COLO668 (cell line): Measurements from ENCODE around the gene SIDT2.
A peak's percentile ranks its signal among the peaks of the same experiment; 100 is the strongest.

Source experiments
- DNase-seq: peaks from one replicate; lab custom pipeline; 2025; ENCODE audit not compliant: unreplicated experiment; lab: John Stamatoyannopoulos, UW

SIDT2 gene

DNA sequence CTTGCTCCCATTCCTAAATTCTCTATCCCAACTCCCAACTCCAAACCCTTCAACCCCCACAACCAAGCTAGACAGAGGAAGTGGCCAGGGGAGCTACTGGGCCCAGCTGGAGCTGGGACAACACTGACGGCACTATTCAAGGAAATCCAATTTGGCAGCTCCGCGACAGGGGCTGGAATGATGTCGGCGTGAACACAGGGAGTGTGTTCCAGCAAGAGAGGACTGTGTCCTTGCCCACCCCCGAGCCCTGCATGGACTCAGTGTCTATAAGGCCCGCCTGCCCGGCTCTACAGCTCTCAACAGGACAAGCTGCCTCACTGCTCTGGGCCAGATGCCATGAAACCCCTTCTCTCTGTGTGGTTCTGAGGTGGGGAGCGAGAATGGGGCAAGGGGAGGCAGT is 42.0 kb downstream of the SIDT2 start:
- no peak for DNase-seq

DNA sequence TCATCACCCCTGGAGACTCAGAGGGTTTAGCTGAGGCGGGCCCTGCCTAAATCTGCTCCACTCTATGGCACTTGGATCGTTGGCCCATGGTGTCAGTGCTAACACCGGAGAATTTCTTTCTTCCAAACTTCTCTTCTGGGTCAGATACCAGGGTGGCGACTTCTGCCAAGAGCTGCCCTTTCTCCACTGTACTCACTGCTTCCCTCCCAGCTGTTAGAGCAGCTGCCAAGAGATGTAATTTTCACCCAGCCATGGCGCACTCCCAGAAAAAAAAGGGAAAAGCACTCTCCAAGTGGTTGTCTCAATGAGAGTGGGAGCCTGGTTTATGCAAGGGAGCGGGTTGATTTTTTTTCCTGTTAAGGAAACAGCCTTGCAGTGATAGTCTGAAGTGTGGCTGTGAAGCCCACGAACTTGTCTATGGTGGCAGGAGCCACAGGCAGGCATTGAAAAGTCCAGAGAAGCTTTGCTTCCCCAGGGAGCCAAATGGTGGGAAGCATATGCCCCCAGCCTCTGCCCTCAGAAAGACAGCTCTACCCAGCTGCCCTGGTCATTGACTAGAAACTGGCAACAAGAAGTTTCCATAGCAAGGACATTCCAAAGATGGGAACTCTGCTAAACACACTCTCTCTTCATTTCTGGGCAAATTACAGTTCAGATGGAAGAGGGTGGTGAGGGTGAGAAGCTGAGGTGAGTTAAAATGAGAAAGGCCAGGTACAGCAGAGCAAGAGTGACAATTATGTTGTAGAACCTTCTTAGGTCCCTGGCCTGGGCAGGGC is 42.6 kb downstream of the SIDT2 start:
- no peak for DNase-seq

DNA sequence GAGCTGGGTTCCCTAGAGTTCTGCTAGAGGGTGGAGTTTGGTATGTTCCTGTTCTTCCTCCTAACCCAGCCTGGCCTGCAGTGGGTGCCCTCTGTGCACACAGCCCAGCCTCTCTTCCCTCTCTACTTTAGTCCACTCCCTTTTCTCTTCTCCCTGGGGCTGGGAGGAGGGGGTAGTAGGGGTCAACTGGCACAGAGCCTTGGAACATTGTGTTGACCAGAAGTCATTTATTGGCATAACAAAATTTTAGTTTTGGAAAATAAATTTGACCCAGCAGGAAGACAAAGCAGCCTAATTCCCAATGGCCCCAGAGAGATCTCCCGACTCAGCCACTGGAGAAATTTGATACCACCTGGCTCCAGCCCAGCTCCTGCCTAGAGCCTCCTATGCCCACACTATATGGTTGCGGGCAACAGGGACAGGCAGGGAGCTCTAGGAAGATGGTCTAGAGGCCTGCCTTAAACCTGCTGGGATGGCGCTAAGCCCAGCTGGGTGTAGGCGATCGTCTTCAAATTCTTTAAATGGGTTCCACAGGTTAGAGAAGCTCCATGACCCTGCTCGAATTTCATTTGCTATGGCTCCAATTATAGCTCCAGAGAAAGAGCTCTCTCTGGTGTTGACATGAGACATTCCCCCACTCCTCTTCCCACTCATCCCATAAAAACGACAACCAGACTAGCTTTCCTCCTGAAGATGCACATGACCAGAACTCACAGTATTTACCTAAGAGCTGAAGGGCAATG is 43.4 kb downstream of the SIDT2 start:
- DNase-seq: peak; percentile 54

DNA sequence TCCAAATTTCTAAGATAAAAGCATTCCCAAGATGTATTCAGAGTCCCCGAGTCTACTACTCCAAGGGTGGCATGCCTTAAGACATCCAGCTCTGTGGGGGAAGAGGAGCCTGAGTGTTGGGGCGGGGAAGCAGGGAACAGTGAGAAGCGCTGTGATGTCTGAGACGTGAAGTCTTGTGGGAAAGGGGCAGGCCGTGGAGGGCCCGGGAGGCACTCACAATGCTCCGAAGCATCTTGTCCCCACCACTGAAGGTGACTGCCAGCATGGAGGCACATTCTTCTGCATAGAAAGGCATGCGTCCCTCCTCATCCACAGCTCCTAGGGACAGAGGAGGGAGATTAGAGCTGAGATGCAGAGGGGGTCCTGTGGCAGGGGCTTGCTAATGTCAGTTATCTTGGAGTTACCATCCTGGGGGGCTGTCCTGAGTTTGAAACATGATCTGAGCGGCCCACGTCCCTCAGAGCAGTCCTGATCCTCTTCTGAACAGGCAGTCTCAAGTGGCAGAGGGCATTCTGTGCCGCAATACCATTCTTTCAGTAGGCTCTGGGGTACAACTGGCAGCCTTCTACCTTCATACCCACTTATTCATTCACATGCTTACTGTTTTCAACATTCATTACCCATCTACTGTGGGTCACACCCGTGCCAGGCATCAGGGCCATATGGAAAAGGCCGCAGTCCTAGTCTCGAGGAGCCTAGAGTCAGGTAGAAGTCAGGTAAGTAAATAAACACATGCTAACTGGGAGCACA is 44.6 kb downstream of the SIDT2 start:
- no peak for DNase-seq

DNA sequence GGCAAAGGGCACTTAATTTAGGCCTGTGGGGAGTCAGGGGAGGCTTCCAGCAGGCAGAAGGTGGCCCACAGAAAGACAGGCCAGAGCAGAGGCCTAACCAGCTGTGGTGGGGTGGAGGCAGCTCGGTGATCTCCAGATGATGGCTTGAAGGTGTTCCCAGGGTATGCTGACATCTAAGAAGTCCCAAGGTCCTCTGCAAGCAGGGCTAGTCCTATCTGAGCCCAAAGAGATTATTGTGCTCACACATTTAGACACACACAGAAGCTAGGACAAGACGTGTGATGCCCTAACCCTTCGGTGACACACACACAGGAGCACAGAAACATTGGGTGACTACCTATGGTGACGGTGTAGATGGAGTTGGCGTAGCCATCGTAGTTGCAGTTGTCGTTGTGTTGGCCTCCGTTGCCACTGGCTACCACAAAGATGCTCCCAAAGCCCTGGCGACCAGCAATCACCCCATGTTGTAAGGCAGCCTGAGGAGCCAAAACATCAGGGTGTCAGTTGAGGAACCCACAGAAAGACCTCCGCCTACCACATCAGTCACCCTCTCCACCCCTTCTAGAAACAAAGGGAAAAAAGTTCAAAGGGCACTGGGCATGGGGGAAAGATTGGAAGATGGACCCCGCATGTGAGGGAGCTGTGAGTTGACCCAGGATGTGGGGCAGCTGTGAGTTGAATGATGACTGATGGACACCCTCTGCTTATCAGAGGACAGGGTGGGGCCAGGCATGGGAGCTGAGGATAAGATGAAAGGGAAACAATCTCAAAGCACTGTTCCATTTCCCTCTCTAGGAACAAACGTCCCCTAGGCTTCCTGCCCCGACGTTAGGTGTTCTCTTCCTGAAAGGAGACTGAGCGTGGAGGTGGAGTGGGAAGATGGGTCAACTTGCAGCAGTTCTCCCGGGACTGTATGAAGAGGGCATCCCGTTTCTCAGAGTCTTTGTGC is 45.5 kb downstream of the SIDT2 start:
- no peak for DNase-seq

DNA sequence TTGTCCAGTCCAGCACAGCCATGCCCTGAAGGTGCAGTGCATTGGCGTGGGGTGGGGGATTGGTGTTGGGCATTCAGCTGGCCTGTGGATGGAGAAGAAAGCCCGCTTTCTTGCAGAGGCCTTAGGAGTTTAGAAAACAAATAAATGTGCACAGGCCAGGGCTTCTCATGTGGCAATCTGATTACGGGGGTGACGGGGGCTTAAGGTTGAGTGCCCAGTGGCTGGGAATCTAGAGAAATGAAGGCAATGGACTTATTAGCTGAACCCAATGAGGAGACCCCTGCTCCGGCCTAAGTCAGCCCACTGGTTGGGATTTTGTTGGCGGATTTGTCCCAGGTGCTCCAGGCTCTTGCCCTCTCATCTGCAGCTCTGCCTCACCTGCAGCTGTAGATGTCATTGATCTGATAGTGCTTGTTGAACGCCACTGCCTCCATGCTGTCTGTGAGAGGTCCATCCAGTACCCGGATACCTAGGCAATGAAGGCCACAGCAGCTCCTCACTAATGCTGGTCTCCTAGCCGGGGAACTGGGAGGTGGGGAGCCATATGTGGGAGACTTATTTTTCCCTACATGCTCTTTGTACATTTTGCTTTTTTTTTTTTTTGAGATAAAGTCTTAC is 47.1 kb downstream of the SIDT2 start:
- no peak for DNase-seq

DNA sequence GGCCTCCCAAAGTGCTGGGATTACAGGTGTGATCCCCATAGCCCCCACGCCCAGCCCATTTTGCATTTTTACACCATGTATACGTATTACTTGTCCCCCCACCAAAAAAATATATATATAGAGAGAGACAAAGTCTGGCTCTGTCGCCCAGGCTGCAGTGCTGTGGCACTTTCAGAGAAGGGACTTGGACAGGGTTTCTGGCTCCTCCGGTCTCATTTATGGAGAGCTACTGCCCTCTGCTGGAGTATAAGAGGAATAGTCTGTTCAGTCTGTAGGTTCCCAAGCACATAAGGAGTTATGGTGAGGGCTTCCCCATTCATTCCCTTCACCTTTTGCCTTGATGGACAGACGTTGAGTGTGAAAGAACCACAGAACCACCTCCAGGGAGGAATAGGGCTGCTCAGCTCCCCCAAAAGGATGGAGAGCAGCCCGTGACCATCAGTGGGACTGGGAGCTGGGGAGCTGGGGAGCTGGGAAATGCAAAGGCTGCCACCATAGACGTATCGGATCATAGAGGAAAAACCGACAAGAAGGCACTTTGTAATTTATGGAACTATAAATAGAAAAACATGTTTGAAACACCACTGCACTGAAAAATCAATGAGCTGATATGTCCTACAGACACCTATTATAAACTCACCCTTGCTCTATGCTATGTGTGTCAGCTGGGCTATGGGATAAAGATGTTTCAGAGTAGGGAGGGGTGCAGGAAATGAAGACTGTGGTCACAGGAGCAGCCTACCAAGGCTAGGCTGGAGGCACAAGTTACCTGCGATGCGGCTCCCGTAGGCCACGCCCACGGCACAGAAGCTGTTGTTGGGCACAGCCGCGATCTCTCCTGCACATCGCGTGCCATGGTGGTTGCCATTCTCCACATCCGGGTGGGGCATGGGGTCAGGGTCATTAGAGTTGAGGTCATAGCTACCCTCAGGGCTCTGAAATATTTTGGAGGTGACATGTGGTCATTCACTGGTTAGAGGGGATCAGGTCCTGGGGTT is 48.1 kb downstream of the SIDT2 start:
- peak; percentile 46 for DNase-seq

DNA sequence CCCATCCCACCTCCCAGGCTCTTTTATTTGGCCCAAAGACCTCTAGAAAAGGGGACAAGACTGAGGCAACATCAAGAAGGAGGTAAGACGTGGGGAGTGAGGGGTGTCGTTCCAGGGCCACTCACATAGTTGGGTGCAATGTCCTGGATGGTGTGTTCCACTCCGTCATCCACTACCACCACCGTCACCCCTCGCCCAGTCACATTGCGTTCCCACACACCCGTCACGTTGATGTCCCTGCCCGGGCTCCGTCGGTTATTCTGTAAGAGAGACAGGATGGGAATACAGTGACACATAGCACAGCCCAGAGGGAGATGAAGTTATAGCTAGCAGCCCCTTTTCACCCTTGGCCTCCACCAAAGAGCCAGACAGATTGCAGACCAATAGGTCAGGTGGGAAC is 49.5 kb downstream of the SIDT2 start:
- DNase-seq: no peak

DNA sequence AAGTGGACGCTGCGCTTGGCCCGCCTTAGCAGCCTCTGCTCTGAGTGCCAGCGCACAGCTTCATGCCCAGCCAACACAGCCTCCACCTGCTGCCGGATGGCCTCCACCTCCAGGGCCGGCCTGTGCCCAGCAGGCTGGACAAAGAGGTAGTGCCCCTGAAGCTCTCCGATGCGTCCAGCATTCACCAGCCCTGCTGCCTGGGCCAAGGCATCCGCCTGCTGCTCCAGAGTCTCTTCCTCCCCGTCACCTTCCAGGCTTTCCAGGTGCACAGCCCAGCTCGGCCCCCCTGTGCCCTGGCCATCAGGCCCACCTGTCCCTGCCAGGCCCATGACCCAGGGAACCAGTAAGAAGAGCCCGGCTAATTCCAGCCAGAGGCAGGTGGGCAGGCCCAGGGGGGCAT is 50.9 kb downstream of the SIDT2 start:
- no peak for DNase-seq

DNA sequence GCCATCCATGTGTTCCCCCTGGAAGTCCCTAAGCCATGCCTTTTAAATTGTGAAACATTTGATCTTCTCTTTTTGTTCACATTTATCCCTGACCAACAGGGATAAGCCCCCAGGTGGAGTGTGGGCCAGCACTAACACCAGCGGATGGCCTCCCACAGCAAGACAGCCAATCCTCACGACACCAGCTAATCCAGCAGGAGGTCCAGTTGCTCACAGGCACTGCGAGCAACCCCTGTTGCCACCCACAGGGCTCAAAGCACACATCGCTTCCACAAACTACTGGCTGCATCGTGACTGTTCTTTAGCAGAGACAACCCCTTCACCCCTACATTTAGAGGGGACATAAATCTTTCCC is 51.4 kb downstream of the SIDT2 start:
- DNase-seq: no peak

DNA sequence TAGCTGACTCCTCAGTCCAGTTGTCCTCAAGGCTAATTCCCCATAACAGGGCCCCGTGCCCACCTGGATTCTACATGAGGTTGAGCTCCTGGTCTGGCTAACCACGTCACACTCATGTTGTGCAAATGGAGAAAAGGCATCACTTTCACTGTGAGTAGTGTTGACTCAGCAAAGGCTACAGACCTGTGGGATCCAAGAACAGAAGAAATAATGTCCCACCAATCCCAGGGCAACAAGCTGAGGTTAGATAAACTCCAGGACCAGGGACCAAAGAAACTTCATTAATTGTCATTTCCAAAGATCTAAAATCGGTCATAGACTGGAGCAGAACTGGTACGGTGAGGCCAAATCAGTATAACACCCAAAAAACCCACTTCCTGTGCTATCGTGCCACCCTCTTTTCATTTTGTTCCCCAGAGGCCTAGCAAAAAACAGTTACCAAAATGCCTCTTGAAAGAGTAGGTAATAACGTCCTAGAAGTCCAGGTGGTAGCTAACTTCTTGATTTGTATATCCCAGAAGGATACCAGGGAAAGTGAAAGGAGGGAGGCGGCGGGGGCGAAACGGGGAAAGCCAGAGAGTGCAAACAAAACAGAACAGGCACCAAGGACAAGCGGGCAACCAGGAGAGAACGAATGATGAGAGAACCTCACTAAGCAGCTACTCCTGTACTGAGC is 51.9 kb downstream of the SIDT2 start:
- no peak for DNase-seq

DNA sequence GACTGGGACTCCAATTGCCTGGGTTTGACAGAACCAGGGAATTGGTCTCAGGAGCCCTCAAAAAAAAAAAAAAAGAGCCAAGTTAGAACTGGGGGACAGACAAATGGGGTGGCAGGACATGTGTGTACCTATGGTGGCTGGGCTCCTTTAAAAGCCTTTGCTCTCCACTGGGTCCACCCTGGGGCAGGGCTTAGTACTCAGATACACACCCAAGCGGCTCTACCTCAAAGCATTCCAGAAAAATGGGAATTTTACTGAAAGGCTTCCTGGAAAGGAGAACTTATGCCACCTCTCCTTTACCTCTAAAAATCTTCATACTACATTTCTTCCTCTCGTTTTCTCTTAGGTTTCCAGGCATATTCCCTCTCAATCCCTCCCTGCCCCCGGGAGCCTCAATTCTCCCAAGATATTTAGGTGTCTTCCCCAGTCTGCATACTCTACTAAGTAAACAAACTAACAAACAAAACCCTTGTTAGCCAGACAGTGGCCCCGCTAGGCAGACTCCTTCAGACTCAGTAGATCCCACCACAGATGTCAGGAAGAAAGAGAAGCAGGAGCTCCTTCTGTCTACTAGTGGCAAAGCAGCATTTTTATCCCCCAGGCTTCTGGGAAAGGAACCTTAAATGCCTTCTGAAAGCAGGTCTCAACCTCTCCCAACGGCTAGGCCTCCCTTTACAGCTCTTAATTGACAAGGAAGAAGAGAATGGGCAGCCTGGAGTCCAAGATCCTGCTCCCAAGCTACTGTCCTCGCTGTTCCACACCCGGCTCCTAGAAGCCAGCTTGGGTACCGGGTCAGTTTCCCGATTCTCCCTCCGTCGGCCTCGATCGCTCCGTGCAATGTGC is 52.7 kb downstream of the SIDT2 start:
- DNase-seq: no peak

DNA sequence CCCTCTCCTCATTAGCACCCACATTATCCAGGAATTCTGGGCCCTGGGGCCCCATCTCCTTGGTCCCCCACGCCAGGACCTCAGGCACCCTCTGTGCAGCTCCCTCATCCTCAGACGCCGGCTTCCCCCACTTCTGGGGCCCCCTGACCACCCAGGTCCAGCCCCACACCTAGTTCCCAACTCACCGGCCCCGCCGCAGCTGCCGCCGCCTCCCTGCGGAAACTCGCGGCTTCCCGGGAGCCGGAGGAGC is 53.2 kb downstream of the SIDT2 start, which contains the start of gene PCSK7:
Gene PCSK7, minus strand, starts transcription at position 232 of the 250 bp plus-strand sequence. CDS start 2,229 bp downstream, outside the sequence.
- no peak for DNase-seq

DNA sequence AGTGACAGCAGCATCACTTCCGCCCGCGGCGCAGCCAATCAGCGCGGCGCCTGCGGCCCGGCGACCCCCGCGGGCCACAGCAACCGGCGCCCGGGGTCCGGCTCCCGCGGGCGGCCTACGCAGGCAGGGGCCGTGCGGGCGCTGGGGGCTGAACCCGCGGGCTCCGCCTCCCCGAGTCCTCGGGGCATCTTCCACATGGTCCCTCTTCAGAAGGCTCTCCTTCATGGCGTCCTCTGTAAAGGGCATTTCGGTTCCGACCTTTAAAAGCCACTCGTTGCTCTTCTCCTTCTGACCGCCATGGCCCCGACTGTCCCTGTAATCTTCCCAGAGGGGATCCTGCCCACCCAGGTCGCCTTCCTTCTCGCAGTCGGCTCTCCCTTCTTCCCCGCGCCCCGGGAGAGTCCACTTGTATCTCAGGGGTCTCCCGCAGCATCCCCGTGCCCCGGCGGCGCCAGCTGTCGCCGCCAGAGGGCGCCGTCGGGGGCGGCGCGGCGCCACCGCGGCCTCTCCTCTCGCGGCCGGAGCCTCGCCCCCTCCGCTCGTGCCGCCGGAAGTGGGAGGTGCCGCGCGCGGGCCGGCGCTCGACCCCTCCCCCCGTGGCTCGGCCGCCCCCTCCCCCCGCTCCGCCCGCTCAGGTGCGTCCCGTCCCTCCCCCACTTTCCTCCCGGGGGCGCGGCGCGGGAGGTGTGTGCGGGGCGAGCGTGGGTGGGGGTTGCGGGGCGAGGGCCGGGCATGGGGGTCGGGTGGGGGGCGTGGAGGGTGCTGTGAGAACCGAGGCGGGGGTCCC is 53.7 kb downstream of the SIDT2 start, which contains the start of gene RNF214:
Gene RNF214, plus strand, starts transcription at position 580 of the 787 bp plus-strand sequence. CDS start 1,602 bp downstream, outside the sequence.
- peak; percentile 91 for DNase-seq

DNA sequence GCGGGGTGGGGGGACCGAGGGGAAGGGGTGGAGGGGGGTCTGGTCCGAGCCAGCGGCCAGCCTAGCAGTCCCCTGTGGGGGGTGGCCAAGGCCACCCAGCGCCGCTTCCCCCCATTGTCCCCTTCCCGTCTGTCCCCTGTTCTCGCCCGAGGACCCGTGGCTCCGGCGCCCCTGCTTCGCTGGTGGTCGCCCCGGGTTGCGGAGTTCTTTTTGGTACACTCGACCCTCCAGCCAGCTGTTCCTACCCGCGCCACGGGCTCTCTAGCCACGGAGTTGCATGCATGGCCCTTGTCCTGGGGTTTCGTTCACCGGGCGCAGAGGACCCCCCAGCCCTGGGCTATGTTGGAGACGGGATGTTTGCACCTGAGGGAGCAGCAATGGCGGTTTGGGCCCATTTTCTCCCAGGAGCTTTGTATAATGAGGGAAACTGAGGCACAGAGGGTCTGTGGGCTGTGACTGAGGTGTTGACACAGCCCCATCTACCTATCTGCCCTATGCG is 54.4 kb downstream of the SIDT2 start:
- peak; percentile 15 for DNase-seq

DNA sequence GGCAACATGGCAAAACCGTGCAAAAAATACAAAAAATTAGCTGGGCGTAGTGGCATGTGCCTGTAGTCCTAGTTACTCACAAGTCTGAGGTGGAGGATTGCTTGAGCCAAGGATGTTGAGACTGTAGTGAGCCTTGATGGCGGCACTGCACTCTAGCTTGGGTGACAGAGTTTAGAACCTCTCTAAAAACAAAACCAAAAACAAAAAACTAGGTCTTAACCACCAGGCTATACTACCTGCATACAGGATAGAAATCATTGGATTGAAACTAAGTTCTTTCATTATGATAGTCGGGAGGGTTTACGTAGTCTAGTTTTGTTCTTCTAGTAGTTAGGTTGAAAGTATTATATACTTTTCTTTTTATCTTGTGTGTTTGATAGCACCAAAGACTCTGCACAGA is 59.7 kb downstream of the SIDT2 start:
- no peak for DNase-seq

DNA sequence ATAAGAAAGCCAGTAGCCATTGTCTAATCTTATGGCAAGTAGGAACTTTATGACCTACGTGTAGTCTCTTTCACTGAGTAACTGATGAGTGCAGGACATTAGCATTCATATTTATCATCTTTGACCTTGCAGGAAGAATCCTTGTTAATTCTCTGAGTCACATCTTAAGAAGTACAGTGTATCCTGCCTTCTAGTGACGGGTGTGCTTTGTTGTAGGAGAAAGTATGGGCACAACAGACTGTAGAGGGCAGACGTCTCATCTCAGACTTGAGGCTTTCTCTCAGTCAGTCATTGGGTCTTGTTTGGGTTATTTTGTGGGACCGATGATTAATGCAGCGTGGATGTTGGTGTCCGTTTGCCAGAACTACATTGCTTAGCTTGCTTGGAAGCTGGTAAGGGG is 60.8 kb downstream of the SIDT2 start:
- no peak for DNase-seq
